CD4-positive, alpha-beta T cell treated with Interleukin-4 for 4 hours (primary cell): ENCODE data around the gene XRN2.

Experiments
- DNase-seq: peaks from one replicate; pipeline ENCODE4 v3.0.0-alpha.2; 2020

The XRN2 gene, protein sequence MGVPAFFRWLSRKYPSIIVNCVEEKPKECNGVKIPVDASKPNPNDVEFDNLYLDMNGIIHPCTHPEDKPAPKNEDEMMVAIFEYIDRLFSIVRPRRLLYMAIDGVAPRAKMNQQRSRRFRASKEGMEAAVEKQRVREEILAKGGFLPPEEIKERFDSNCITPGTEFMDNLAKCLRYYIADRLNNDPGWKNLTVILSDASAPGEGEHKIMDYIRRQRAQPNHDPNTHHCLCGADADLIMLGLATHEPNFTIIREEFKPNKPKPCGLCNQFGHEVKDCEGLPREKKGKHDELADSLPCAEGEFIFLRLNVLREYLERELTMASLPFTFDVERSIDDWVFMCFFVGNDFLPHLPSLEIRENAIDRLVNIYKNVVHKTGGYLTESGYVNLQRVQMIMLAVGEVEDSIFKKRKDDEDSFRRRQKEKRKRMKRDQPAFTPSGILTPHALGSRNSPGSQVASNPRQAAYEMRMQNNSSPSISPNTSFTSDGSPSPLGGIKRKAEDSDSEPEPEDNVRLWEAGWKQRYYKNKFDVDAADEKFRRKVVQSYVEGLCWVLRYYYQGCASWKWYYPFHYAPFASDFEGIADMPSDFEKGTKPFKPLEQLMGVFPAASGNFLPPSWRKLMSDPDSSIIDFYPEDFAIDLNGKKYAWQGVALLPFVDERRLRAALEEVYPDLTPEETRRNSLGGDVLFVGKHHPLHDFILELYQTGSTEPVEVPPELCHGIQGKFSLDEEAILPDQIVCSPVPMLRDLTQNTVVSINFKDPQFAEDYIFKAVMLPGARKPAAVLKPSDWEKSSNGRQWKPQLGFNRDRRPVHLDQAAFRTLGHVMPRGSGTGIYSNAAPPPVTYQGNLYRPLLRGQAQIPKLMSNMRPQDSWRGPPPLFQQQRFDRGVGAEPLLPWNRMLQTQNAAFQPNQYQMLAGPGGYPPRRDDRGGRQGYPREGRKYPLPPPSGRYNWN

DNA sequence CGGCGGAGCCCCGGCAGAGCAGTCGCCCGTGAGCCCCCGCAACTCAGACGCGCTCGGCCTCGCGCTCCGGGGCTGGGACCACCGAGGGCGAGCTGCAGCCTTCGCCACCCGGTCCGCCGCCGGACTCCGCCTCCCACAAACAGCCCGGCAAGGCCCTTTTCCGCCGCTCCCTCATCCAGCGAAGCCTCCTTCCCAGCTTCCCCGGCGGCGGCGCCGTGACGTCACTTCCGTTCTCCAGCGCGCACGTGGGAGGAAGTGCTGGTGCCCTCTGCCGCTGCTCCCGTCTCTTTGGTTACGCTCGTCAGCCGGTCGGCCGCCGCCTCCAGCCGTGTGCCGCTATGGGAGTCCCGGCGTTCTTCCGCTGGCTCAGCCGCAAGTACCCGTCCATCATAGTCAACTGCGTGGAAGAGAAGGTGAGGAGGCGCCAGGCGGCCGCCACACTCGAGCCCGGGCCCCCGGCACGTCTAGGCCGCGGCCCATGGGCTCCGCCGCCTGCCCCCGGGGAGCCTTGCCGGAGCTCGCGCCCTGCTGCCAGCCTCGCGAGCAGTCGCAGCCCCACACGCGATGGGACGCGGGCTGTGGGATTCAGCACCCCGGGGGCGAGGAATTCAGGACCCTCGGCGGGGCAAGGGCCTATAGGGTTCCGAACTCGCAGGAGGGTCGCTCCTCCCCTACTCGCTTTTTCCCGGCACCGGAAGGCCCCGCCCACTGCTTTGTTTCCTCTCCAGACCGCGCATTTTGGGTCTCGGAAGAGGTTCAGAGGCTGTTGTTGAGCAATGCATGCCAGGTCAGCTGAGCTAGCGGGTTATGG is at the start of gene XRN2:
Gene XRN2 (plus strand): TSS at position 271 of the 811 bp plus-strand sequence. CDS start 68 bp downstream, at position 339.
- DNase-seq = peak; percentile 92

DNA sequence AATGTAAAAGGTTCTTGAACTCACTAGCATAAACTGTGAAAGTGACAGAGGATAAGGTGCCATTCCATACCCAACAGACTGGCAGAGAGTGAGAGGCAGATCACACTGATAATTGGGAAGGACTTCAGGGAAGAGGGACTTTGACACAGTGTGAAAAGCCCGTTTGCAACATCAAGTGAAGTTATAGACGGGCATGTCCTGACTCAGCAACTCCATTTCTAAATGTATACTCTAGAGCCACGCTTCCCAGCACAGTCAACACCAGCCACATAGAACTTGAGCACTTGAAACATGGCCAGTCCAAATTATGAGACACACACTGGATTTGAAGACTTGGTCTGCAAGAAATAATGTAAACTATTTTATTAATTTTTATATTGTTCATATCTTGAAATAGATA is 45.9 kb upstream of the XRN2 start:
- no peak for DNase-seq

DNA sequence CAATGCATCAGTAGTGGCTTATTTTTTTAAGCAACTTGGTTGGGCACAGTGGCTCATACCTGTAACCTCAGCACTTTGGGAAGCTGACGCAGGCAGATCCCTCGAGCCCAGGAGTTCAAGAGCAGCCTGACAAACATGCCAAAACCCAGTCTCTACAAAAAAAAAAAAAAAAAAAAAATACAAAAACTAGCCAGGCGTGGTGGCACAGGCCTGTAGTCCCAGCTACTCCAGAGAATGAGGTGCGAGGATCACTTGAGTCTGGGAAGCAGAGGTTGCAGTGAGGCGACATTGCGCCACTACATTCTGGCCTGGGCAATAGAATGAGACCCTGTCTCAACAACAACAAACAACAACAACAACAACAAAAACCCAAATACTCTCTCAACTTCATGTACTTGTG is 44.7 kb upstream of the XRN2 start:
- no peak for DNase-seq

DNA sequence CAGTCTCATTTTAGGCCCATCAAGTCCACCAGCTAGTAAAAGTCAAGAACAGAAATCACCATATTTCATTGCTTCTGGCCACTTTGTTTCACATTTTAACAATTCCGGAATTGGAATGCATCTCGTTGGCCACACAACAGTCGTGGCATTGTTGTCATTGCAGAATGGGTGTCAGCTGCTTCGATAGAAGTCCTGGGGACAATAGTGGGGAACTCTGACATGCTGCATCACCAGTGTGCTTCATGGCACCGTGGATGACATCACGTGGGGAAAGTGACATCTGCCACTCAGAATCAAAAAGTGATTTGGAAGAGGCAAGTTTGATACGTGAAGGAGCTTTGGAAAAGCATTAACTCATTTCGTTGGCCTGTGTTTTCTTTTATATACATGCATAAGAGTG is 43.8 kb upstream of the XRN2 start:
- no peak for DNase-seq

DNA sequence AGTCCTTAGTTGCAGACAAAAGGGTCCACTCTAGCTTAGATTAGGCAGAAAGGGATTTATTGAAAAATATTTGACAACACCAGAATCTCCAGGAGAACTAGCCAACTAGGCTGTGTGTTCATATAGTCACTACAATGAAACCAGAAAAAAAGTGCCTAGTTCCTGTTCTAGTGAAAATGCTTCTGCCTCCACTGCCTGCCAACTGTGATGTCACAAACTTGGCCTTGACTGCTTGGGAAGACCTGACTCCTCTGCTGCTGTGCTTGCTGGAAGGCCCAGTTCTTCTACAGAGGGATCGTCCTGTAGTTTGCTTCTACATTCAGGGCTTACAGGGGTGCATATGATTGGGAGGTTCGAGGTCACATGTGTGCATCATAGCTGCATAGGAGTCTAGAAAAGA is 40.3 kb upstream of the XRN2 start:
- no peak for DNase-seq

DNA sequence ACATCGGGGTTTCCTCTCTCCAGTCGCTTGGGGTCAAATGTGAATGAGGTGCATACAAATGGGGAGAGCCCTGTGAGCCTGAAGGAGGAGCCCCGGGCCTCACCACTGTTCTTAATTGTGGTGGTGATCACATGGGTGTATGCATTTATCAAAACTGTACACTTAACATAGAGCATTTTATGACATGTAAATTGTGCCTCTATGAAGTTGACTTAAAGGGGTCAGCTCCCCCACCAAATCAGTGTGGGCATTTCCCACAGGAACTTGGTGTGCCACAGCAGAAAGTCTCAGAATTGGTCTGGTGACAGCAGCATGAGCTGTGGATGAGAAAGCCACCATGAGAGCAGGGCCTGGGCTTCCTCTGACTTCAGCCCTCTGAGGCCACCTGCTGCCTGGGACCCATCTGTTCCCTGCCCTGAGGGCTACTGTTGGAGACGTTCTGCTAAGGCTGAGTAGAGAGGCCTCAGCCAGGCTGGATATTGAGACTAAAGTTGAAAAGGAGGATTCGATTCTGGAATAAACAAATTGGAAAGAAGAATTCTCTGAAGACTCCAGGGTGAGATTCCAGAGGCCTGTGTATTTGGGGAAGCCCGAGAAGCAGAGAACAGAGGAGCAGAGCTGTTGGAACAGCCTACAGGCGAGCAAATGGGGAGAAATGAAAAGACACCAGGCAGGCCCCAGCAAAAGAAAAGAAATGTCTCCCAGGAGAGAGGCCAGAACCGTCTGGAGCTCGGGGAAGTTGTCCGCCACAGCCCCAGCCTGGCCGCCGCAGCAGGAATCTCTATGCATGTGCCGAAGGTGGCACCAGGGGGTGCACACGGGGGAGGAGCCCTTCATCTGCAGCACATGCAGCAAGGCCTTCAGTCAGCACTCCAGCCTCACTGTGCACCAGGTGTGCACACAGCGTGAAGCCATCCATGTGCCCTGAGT is 37.6 kb upstream of the XRN2 start:
- no peak for DNase-seq

DNA sequence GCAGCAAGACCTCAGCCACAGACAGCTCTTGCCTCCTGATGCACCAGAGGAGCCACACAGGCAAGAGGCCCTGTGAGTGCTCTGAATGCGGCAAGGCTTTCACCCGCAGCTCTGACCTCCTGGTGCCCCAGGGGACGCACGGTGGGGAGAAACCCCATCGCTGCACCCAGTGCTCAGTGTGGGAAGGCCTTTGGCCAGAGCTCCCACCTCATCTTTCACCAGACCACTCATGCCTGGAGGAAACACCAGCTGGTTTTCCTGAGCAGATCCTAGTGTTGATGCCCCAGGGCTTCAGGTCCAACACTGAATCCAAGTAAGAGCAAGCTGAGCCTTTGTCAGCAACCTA is 37.0 kb upstream of the XRN2 start:
- no peak for DNase-seq

DNA sequence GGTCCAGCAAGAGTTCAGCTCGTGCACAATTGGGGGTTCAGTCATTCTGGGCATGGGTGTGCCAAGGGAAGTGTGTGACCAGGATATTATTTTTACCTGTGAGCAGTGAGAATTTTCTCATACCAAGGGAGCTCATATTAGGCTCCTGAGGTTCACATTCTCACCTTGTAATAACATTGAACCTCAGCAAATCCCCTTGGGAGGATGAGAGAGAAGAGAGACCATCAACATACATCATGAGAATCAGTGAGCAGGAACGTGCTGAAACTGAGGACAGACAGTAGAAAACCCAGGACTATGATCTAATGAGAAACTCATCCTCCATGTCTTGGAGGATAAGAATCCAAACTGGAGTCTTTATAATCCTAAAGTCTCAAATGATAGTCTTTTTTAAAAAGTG is 33.4 kb upstream of the XRN2 start:
- no peak for DNase-seq

DNA sequence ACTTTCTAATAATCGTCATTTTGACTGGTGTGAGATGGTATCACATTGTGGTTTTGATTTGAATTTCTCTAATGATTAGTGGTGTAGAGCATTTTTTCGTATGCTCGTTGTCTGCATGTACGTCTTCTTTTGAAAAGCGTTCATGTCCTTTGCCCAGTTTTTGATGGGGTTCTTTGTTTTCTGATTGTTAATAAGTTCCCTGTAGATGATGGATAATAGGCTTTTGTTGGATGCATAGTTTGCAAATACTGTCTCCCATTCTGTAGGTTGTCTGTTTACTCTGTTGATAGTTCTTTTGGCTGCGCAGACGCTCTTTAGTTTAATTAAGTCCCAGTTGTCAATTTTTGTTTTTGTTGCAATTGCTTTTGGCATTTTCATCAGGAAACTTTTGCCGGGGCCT is 32.3 kb upstream of the XRN2 start:
- DNase-seq = no peak

DNA sequence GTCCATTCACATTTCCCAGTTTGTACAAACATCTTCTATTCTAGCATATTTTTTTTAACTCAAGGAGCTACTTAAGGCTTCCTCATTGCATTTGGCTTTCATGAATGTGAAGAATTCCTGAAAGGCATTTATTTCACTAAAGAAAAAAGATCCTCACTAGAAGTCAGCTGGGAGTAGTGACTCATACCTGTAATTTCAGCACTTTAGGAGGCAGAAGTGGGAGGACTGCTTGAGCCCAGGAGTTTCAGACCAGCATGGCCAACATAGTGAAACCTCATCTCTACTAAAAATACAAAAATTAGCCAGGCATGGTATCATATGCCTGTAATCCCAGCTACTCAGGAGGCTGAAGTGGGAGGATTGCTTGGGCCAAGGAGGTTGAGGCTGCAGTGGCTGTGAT is 30.9 kb upstream of the XRN2 start:
- DNase-seq = no peak

DNA sequence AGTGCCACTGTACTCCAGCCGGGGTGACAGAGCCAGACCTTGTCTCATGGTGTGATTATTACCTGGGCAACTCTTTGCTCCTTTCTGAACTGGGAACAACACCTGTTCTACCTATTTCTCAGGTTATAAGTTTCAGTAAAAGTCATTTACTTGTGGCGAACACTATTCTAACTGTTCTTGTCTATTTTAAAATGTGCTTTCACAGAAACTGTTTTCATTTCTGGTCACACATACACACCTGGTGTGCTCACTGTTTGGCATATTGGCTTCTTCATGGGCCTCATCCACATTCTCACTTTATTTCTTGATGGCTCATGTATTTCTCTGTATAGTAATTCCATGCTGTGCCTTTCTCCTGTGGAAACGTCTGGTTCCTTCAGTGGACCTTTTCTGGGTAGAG is 30.5 kb upstream of the XRN2 start:
- no peak for DNase-seq

DNA sequence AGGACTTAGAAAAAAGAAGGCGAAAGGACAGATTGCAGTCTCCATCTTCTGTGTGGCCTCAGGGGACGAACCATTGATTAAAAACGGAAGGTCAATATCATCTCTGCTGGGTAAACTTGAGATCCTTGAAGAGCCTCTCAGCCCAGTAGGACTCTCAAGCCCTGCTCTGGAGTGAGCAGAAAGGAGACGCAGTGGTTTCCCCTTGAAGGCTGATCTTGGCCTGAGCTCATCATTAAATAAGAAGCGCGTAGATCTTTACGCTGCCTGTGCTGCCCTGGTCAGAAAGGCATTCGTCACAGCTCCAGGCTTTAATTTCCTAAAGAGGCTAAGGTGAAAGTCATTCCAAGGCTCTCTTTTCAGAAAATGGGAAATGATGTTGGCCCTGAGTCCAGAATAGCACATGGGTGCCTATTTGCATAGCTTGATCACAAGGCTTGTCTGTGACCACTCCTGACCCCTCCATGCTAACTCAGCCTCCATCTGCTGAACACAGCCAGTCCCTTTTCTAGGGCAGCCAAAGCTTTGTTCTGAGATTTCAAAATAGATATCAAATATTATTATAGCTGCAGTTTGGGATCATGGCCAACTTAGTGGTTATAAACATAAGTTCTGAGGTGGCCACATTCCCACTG is 29.3 kb upstream of the XRN2 start:
- no peak for DNase-seq

DNA sequence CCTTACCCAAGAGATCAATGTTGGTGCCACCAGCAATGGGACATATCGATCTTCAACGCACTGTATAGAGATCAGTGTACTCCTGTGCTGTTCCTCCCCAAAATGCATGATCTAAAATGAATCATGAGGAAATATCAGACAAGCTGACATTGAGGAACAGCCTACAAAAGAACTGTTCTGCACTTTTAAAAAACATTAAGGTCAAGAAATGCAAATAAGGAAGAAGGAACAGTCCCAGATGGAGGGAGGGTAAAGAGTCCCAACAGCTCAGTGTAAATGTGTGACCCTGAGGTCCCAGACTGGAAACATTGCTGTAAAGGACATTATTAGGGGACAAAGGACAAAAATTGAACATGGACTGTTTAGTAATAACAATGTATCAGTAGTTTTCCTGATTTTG is 24.3 kb upstream of the XRN2 start:
- no peak for DNase-seq

DNA sequence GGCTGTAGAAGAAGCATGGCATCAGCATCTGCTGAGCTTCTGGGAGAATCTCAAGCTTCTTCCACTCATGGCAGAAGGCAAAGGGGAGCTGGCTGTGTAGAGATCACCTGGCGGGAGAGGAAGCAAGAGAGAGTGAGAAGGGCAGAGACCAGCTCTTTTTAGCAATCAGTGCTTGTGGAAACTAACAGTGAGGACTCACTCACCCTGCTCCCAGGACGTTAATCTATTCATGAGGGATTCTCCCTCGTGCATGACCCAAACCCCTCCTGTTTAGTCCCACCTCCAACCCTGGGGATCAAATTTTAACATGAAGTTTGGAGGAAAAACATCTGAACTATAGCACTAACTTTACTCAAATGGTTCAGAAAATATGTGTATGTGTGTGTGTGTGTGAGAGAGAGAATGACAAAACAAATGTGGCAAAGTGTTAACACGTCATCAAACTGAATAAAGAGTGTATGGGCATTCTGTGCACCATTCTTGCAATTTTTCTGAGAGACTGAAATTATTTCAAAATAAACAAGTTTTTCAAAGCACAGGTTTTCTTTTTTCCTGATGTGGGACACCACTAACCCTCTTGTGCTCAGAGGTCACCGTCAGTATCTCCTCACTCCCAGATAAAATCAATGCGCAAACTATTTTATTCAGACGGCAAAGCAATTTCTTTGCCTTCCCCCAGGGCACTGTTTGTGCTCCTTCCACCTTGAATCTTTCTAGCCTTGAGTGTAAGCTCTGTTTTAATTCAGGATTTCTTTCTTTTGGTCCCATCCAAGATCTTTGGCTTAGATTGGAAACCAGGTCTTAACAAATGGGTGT is 23.2 kb upstream of the XRN2 start:
- DNase-seq = no peak

DNA sequence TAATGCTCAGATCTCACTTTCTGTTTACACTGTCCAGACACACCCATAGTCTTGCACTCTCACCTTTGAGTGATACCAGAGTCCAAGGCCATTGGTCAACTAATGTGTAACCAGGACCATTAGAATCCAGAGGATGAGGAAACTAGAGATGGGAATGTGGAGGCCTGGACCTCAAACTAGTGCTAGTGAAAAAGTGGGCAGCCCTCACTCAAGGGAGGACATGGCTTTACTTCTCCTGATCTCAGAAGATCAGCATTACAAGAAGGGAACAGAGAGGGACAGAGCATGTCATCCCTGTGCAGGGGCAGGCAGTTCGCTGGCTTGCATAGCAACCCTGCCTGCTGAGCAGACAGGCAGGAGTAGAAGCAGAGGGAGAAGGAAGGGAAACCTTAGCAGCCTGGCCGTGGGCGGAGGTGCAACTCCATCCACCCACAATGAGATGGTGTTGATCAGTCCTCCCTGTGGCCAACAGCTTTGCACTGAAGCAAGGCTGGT is 22.6 kb upstream of the XRN2 start:
- no peak for DNase-seq

DNA sequence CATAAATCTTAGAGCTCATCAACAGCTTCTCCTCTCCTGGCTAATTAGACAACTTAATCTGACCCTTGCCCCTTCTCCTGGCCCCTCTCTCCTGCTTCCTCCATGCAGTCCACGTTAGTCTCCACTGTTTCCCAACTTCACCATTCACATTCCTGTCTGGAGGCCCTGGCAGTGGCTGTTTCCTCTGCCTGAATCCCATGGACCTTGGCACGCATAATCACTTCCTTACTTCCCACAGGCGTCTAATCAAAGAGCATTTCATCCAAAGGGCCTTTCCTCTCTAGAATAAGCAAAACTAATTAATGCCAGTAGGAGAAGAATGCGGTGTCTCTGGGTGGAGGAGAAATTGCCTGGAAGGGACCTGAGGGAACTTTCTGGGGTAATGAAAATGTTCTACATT is 16.4 kb upstream of the XRN2 start:
- no peak for DNase-seq

DNA sequence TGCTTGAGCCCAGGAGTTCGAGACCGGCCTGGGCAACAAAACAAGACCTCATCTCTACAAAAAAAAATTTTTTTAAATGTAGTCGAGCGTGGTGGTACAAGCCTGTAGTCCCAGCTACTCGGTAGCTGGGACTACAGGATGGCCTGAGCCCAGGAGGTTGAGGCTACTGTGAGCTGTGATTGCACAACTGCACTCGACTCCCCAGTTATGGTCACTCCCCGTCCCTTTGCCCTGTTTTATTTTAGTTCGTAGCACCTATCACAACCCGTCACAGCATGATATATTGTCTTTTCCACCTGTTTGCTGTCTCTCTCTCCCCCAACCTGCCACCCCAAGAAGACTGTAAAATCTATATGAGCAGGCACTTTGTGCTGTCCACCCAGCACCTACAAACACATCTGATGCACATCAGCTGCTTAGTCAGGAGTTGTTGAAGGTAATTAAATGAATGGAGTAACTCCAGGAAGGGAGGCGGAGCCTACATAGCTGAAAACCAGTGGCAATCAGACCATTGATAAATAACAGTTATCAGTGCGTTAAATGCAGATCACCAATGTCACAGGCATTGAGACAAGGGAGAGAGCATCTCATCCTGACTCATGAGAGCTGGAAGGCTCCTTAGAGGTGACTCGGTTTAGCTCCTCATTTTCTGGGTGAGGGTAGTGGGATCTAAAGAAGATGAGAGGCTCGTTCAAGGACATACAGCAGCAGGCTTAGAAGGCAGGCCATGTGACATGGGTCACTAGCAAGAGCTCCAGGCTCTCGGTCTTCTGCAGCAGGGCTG is 14.4 kb upstream of the XRN2 start:
- DNase-seq = no peak

DNA sequence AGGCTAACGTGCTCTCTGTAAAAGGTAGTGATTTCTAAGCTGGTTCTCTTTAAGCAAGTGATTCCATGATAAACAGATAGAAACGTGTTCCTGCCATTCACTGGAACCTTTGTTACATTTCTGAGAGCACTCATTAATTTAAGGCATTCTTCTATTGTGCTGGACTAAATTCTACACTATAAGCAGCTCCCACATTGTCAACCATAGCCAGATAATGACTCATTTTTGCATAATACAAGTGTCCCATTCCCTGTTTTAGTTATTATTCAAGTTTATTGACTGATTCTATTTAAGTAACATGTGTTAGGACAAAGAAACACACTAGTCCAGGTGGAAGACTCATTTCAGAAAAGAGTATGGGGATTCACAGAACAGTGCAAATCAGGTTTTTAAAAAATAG is 13.5 kb upstream of the XRN2 start:
- no peak for DNase-seq

DNA sequence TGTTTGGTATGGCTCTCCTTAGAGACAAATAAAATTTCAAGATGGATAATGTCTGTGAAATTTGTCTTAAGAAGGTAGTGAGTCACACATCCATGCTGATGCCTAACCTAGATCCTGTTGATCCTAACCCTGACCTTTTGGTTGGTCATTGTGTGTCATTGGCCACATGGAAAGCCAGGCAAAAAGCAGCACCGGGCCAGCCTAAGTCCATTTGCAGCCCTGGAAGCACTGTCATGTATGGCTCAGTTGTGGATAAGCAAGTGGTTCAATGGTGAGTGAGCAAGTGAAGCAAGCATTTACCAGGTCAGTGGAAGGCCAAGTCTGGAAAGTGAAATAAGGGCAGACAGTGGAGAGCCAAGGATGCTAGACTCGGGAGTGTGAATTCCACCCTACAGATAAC is 12.1 kb upstream of the XRN2 start:
- DNase-seq = no peak

DNA sequence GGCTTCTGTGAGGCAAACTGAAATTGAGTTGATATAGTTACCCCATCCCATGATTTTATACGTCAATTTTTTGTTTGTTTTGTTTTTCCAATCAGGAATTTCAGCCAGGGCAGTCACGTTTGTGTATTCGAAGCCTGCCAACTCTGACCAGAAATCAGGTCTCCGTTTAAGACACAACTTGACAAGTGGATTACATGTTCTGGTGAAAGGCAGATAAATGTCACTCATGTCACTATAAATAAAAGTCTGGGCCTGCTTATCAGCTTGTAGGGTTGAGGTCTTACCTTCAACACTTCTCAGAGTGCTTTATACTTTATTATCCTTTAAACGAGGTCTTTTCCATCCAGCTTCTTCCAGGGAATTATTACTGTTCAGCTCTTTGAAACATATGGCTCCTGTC is 8.4 kb upstream of the XRN2 start:
- DNase-seq = no peak
